ENCODE measurements around the gene ST7L.

Gene ST7L

DNA sequence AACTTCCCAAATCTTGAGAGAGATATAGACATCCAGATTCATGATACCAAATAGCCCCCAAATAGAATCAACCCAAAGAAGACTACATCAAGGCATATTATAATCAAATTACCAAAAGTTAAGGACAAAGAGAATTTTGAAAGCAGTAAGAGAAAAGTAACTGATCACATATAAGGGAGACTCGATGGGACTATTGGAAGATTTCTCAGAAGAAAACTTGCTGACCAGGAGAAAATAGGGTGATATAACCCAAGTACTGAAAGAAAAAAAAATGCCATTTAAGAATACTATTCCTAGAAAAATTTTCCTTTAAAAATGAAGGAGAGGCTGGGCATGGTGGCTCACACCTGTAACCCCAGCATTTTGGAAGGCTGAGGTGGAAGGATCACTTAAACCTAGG is 140.6 kb downstream of the ST7L start:
- DNase-seq = no peak

DNA sequence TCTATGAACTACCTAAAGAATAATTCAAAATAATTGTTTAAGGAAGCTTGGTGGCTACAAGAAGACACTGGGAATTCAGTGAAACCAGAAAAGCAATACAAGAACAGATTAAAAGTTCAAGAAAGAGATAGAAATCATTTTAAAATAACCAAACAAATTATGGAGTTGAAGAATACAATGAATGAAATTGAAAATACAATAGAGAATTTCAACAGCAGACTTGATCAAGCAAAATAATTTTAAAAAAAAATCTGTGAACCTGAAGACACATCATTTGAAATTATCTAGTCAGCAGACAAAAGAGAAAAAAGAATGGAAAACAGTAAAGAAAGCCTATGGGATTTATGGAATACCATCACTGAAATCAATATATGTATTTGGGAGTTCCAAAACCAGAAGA is 141.4 kb downstream of the ST7L start:
- DNase-seq = no peak
